SK-N-SH treated with all-trans-retinoic acid at 6 μM for 48 hours (cell line): ENCODE results near the gene DCDC1.

Experiments used
- ATAC-seq: fragments of 200-7000 bp; cut with Tn5 transposase; 3 replicates; pipeline ENCODE4 v1.9.1; 2020; ENCODE audit warnings: mild to moderate bottlenecking, moderate library complexity
- ARNTL ChIP-seq: fragments of 450-650 bp; formaldehyde crosslinking; IDR thresholded peaks from 2 replicates; pipeline ENCODE4 v1.5.0; 2020; ENCODE audit warnings: low read depth, mild to moderate bottlenecking, moderate library complexity, borderline replicate concordance
- BACH2 ChIP-seq: fragments of 250-450 bp; sonication (Bioruptor Pico); IDR thresholded peaks from 2 replicates; pipeline ENCODE4 v1.9.0; 2021; ENCODE audit warnings: mild to moderate bottlenecking, borderline replicate concordance
- GLIS3 ChIP-seq: fragments of 250-450 bp; sonication (Bioruptor Pico); IDR thresholded peaks from 2 replicates; pipeline ENCODE4 v1.5.0; 2020; ENCODE audit warnings: mild to moderate bottlenecking, moderate library complexity
- PPARA ChIP-seq: fragments of 250-450 bp; sonication (Bioruptor Pico); IDR thresholded peaks from 2 replicates; pipeline ENCODE4 v1.5.0; 2020; ENCODE audit warnings: mild to moderate bottlenecking, borderline replicate concordance
- TCF4 ChIP-seq: fragments of 250-450 bp; sonication (Bioruptor Pico); IDR thresholded peaks from 2 replicates; pipeline ENCODE4 v1.8.0; 2021; ENCODE audit warnings: mild to moderate bottlenecking, moderate library complexity, borderline replicate concordance
- ZC3H10 ChIP-seq: fragments of 250-450 bp; sonication (Bioruptor Pico); IDR thresholded peaks from 2 replicates; pipeline ENCODE4 v1.5.1; 2021; ENCODE audit warnings: mild to moderate bottlenecking, moderate library complexity
- ZFP3 ChIP-seq: fragments of 250-450 bp; sonication (Bioruptor Pico); IDR thresholded peaks from 2 replicates; pipeline ENCODE4 v1.5.0; 2020; ENCODE audit warnings: mild to moderate bottlenecking, moderate library complexity
- ZNF565 ChIP-seq: fragments of 450-650 bp; formaldehyde crosslinking; conservative IDR thresholded peaks from 2 replicates; pipeline ENCODE4 v1.5.0; 2020; ENCODE audit warnings: low read depth, mild to moderate bottlenecking, moderate library complexity
- ZNF8 ChIP-seq: fragments of 450-650 bp; formaldehyde crosslinking; IDR thresholded peaks from 2 replicates; pipeline ENCODE4 v1.5.0; 2020; ENCODE audit warnings: mild to moderate bottlenecking, moderate library complexity
- TF ChIP-seq, protein P1 (sequence below): fragments of 250-450 bp; sonication (Bioruptor Pico); IDR thresholded peaks from 2 replicates; pipeline ENCODE4 v1.5.0; 2020; ENCODE audit warnings: mild to moderate bottlenecking, moderate library complexity
- TF ChIP-seq, protein P2 (sequence below): fragments of 250-450 bp; sonication (Bioruptor Pico); IDR thresholded peaks from 2 replicates; pipeline ENCODE4 v1.5.1; 2021; ENCODE audit warnings: mild to moderate bottlenecking, moderate library complexity
- TF ChIP-seq, protein P3 (sequence below): fragments of 250-450 bp; sonication (Bioruptor Pico); IDR thresholded peaks from 2 replicates; pipeline ENCODE4 v1.8.0; 2021; ENCODE audit warnings: low read depth, mild to moderate bottlenecking, moderate library complexity, borderline replicate concordance
- TF ChIP-seq, protein P4 (sequence below): fragments of 250-450 bp; sonication (Bioruptor Pico); IDR thresholded peaks from 2 replicates; pipeline ENCODE4 v1.5.1; 2020; ENCODE audit warnings: low read depth, mild to moderate bottlenecking, moderate library complexity

Gene DCDC1

DNA sequence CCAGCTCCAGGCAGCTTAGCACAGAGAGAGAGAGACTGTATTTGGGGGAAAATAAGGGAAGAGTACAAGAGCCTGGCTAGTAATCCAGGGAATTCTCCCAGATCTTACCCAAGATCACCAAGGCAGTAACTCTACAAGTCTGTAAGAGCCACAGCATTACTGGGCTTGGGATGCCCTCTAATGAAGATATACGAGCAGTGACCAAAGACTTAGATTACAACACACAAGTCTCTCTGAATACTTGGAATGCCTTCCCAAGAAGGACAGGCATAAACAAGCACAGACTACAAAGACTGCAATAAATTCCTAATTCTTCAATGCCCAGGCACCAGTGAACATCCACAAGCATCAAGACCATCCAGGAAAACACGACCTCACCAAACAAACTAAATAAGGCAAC, 17.8 kb upstream of the DCDC1 start:
- TF ChIP-seq ZNF8 (CRISPR knock-in tag) (no peak), BACH2 (no peak), ARNTL (CRISPR knock-in tag) (no peak), ZNF565 (CRISPR knock-in tag) (no peak)
- TF ChIP-seq, protein P1, sequence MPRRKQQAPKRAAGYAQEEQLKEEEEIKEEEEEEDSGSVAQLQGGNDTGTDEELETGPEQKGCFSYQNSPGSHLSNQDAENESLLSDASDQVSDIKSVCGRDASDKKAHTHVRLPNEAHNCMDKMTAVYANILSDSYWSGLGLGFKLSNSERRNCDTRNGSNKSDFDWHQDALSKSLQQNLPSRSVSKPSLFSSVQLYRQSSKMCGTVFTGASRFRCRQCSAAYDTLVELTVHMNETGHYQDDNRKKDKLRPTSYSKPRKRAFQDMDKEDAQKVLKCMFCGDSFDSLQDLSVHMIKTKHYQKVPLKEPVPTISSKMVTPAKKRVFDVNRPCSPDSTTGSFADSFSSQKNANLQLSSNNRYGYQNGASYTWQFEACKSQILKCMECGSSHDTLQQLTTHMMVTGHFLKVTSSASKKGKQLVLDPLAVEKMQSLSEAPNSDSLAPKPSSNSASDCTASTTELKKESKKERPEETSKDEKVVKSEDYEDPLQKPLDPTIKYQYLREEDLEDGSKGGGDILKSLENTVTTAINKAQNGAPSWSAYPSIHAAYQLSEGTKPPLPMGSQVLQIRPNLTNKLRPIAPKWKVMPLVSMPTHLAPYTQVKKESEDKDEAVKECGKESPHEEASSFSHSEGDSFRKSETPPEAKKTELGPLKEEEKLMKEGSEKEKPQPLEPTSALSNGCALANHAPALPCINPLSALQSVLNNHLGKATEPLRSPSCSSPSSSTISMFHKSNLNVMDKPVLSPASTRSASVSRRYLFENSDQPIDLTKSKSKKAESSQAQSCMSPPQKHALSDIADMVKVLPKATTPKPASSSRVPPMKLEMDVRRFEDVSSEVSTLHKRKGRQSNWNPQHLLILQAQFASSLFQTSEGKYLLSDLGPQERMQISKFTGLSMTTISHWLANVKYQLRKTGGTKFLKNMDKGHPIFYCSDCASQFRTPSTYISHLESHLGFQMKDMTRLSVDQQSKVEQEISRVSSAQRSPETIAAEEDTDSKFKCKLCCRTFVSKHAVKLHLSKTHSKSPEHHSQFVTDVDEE = no peak
- ATAC-seq = no peak

DNA sequence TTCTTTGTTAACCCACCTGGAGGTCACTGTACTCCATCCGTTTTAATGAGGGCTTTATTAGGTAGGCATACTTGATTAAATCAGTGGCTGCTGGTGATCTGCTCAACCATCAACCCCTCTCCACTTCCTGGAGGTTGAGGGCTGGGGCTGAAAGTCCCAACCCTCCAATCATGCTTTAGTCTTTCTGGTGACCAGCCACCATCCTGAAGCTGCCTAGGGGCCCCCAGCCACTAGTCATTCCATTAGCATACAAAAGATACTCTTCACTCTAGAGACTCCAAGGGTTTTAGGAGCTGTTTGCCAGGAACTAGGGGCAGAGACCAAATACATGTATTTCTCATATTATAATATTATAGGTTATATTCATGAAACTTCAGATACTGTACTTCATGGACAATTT, 13.6 kb upstream of the DCDC1 start:
- no peak for ATAC-seq
- no peak for TF ChIP-seq TCF4
- no peak for TF ChIP-seq GLIS3
- TF ChIP-seq, protein P1 = no peak
- TF ChIP-seq, protein P2, sequence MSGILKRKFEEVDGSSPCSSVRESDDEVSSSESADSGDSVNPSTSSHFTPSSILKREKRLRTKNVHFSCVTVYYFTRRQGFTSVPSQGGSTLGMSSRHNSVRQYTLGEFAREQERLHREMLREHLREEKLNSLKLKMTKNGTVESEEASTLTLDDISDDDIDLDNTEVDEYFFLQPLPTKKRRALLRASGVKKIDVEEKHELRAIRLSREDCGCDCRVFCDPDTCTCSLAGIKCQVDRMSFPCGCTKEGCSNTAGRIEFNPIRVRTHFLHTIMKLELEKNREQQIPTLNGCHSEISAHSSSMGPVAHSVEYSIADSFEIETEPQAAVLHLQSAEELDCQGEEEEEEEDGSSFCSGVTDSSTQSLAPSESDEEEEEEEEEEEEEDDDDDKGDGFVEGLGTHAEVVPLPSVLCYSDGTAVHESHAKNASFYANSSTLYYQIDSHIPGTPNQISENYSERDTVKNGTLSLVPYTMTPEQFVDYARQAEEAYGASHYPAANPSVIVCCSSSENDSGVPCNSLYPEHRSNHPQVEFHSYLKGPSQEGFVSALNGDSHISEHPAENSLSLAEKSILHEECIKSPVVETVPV (CRISPR knock-in tag) = no peak
- TF ChIP-seq, protein P3, sequence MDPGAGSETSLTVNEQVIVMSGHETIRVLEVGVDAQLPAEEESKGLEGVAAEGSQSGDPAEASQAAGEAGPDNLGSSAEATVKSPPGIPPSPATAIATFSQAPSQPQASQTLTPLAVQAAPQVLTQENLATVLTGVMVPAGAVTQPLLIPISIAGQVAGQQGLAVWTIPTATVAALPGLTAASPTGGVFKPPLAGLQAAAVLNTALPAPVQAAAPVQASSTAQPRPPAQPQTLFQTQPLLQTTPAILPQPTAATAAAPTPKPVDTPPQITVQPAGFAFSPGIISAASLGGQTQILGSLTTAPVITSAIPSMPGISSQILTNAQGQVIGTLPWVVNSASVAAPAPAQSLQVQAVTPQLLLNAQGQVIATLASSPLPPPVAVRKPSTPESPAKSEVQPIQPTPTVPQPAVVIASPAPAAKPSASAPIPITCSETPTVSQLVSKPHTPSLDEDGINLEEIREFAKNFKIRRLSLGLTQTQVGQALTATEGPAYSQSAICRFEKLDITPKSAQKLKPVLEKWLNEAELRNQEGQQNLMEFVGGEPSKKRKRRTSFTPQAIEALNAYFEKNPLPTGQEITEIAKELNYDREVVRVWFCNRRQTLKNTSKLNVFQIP (CRISPR knock-in tag) = no peak
- TF ChIP-seq BACH2 = no peak
- no peak for TF ChIP-seq ZC3H10 (CRISPR knock-in tag)
- TF ChIP-seq ZFP3 (CRISPR knock-in tag) = no peak
- TF ChIP-seq, all 23 proteins: peak for 0

DNA sequence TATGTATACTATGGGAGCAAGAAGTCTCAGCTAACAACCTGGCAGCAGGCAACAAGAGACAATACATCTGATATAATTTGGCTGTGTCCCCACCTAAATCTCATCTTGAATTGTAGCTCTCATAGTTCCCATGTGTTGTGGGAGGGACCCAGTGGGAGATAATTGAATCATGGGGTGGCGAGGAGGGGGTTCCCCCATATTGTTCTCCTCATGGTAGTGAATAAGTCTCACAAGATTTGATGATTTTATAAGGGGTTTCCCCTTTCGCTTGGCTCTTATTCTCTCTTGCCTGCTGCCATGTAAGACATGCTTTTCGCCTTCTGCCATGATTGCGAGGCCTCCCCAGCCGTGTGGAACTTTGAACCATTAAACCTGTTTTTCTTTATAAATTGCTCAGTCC, 6.3 kb upstream of the DCDC1 start:
- ATAC-seq = no peak
- TF ChIP-seq, protein P4, sequence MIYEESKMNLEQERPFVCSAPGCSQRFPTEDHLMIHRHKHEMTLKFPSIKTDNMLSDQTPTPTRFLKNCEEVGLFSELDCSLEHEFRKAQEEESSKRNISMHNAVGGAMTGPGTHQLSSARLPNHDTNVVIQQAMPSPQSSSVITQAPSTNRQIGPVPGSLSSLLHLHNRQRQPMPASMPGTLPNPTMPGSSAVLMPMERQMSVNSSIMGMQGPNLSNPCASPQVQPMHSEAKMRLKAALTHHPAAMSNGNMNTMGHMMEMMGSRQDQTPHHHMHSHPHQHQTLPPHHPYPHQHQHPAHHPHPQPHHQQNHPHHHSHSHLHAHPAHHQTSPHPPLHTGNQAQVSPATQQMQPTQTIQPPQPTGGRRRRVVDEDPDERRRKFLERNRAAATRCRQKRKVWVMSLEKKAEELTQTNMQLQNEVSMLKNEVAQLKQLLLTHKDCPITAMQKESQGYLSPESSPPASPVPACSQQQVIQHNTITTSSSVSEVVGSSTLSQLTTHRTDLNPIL (CRISPR knock-in tag) = no peak
- TF ChIP-seq PPARA (CRISPR knock-in tag) (no peak), ZFP3 (CRISPR knock-in tag) (no peak), ZNF565 (CRISPR knock-in tag) (no peak)
- TF ChIP-seq, protein P2 (CRISPR knock-in tag) = no peak
- TF ChIP-seq, protein P3 (CRISPR knock-in tag) = no peak
